ENCODE measurements around the gene CDKAL1.

The CDKAL1 gene

GRCh38 chr6:21073318-21073839 lies 539.1 kb downstream of the CDKAL1 start:
- ATAC-seq = no peak
- TF ChIP-seq TSHZ2 (CRISPR knock-in tag; IDR thresholded peaks at IDR 0.05) (no peak), GLIS3 (CRISPR knock-in tag; IDR thresholded peaks at IDR 0.05) (no peak), ZFP3 (CRISPR knock-in tag; IDR thresholded peaks at IDR 0.05) (no peak), ZNF70 (CRISPR knock-in tag; IDR thresholded peaks at IDR 0.05) (no peak), CSDC2 (CRISPR knock-in tag; IDR thresholded peaks at IDR 0.05) (no peak), ARNTL (CRISPR knock-in tag; IDR thresholded peaks at IDR 0.05; ENCODE audit: borderline replicate concordance, low read depth) (no peak), ZNF8 (CRISPR knock-in tag; IDR thresholded peaks at IDR 0.05) (no peak), RARB (CRISPR knock-in tag; IDR thresholded peaks at IDR 0.05) (no peak), SNAI2 (CRISPR knock-in tag; IDR thresholded peaks at IDR 0.05) (no peak), ZFP30 (CRISPR knock-in tag; IDR thresholded peaks at IDR 0.05) (no peak), PPARA (CRISPR knock-in tag; IDR thresholded peaks at IDR 0.05; ENCODE audit: borderline replicate concordance) (no peak), TOX (CRISPR knock-in tag; IDR thresholded peaks at IDR 0.05; ENCODE audit: borderline replicate concordance) (no peak), POU6F1 (CRISPR knock-in tag; IDR thresholded peaks at IDR 0.05; ENCODE audit: borderline replicate concordance, low read depth) (no peak), CREB5 (CRISPR knock-in tag; IDR thresholded peaks at IDR 0.05; ENCODE audit: low read depth) (no peak), ESRRG (CRISPR knock-in tag; IDR thresholded peaks at IDR 0.05) (no peak), OSR1 (CRISPR knock-in tag; IDR thresholded peaks at IDR 0.05) (no peak), ZC3H10 (CRISPR knock-in tag; IDR thresholded peaks at IDR 0.05) (no peak), TCF4 (CRISPR knock-in tag; IDR thresholded peaks at IDR 0.05; ENCODE audit: borderline replicate concordance) (no peak)
- TF ChIP-seq, protein P1, sequence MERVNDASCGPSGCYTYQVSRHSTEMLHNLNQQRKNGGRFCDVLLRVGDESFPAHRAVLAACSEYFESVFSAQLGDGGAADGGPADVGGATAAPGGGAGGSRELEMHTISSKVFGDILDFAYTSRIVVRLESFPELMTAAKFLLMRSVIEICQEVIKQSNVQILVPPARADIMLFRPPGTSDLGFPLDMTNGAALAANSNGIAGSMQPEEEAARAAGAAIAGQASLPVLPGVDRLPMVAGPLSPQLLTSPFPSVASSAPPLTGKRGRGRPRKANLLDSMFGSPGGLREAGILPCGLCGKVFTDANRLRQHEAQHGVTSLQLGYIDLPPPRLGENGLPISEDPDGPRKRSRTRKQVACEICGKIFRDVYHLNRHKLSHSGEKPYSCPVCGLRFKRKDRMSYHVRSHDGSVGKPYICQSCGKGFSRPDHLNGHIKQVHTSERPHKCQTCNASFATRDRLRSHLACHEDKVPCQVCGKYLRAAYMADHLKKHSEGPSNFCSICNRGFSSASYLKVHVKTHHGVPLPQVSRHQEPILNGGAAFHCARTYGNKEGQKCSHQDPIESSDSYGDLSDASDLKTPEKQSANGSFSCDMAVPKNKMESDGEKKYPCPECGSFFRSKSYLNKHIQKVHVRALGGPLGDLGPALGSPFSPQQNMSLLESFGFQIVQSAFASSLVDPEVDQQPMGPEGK (CRISPR knock-in tag; IDR thresholded peaks at IDR 0.05; ENCODE audit: borderline replicate concordance) = no peak
- TF ChIP-seq, protein P2, sequence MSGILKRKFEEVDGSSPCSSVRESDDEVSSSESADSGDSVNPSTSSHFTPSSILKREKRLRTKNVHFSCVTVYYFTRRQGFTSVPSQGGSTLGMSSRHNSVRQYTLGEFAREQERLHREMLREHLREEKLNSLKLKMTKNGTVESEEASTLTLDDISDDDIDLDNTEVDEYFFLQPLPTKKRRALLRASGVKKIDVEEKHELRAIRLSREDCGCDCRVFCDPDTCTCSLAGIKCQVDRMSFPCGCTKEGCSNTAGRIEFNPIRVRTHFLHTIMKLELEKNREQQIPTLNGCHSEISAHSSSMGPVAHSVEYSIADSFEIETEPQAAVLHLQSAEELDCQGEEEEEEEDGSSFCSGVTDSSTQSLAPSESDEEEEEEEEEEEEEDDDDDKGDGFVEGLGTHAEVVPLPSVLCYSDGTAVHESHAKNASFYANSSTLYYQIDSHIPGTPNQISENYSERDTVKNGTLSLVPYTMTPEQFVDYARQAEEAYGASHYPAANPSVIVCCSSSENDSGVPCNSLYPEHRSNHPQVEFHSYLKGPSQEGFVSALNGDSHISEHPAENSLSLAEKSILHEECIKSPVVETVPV (CRISPR knock-in tag; IDR thresholded peaks at IDR 0.05) = no peak

DNA sequence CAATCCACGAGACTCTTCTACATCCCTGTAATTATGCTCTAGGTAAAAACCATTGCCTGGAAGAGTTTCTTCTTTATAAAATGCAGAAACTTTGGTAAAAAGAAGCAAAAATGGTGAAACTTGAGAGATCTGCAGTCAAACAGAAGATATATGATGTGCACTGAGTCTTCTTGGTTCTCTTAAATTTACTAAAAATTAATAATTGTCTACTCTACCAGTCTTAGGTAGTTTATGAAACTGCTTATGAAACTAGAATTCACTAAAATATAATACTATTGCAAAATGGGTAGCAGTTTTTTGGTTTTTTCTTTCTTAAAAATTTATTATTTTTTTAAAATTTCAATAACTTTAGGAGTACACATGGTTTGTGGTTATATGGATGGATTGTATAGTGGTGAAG lies 540.2 kb downstream of the CDKAL1 start:
- no peak for ATAC-seq
- TF ChIP-seq ZC3H10 (CRISPR knock-in tag; IDR thresholded peaks at IDR 0.05) (no peak), TOX (CRISPR knock-in tag; IDR thresholded peaks at IDR 0.05; ENCODE audit: borderline replicate concordance) (no peak), POU6F1 (CRISPR knock-in tag; IDR thresholded peaks at IDR 0.05; ENCODE audit: borderline replicate concordance, low read depth) (no peak), ZNF8 (CRISPR knock-in tag; IDR thresholded peaks at IDR 0.05) (no peak), ZFP3 (CRISPR knock-in tag; IDR thresholded peaks at IDR 0.05) (no peak), RARB (CRISPR knock-in tag; IDR thresholded peaks at IDR 0.05) (no peak), ZNF70 (CRISPR knock-in tag; IDR thresholded peaks at IDR 0.05) (no peak), ZFP30 (CRISPR knock-in tag; IDR thresholded peaks at IDR 0.05) (no peak), PPARA (CRISPR knock-in tag; IDR thresholded peaks at IDR 0.05; ENCODE audit: borderline replicate concordance) (no peak)
- TF ChIP-seq, protein P2 (CRISPR knock-in tag; IDR thresholded peaks at IDR 0.05) = no peak

Measured in SK-N-SH treated with all-trans-retinoic acid at 6 μM for 48 hours (cell line).